ENCODE measurements around the gene RFX5.

The RFX5 gene

GRCh38 chr1:151369302-151369610, 22.2 kb upstream of the RFX5 start (continued):
- TF ChIP-seq HOXA7 (CRISPR knock-in tag; IDR thresholded peaks at IDR 0.05; ENCODE audit: borderline replicate concordance): no peak
- TF ChIP-seq, protein P1, sequence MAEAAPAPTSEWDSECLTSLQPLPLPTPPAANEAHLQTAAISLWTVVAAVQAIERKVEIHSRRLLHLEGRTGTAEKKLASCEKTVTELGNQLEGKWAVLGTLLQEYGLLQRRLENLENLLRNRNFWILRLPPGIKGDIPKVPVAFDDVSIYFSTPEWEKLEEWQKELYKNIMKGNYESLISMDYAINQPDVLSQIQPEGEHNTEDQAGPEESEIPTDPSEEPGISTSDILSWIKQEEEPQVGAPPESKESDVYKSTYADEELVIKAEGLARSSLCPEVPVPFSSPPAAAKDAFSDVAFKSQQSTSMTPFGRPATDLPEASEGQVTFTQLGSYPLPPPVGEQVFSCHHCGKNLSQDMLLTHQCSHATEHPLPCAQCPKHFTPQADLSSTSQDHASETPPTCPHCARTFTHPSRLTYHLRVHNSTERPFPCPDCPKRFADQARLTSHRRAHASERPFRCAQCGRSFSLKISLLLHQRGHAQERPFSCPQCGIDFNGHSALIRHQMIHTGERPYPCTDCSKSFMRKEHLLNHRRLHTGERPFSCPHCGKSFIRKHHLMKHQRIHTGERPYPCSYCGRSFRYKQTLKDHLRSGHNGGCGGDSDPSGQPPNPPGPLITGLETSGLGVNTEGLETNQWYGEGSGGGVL (tag by site-specific recombination; IDR thresholded peaks at IDR 0.05): no peak
- no peak for TF ChIP-seq ZNF529 (tag by site-specific recombination; IDR thresholded peaks at IDR 0.05; ENCODE audit: insufficient replicate concordance)
- TF ChIP-seq, protein P2, sequence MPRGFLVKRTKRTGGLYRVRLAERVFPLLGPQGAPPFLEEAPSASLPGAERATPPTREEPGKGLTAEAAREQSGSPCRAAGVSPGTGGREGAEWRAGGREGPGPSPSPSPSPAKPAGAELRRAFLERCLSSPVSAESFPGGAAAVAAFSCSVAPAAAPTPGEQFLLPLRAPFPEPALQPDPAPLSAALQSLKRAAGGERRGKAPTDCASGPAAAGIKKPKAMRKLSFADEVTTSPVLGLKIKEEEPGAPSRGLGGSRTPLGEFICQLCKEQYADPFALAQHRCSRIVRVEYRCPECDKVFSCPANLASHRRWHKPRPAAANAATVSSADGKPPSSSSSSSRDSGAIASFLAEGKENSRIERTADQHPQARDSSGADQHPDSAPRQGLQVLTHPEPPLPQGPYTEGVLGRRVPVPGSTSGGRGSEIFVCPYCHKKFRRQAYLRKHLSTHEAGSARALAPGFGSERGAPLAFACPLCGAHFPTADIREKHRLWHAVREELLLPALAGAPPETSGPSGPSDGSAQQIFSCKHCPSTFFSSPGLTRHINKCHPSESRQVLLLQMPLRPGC (tag by site-specific recombination; IDR thresholded peaks at IDR 0.05): no peak
- TF ChIP-seq ZBTB17 (tag by site-specific recombination; IDR thresholded peaks at IDR 0.05): no peak

GRCh38 chr1:151368393-151369301, 21.6 kb upstream of the RFX5 start:
- ChIA-PET CTCF (interaction anchor here (2.4 kb wide), 1 partner anchor 28 kb away, joined by 8 read pairs; no protein-coding TSS in a partner anchor), POLR2A (interaction anchor here (0.6 to 0.8 kb wide), 4 partner anchors 16 to 48 kb away, joined by 3 to 5 read pairs (median 4); partner anchors contain the start of gene PSMB4)
- Histone ChIP-seq H3K9me3 (ENCODE audit: control insufficient read depth, insufficient read depth, low read depth, low read length) (no peaks in the 10 kb centered on the region), H3K27ac (ENCODE audit: extremely low read depth, low read depth, low read length) (no peak overlapping the region), H3K4me3 (ENCODE audit: low read depth, low read length) (no peak overlapping the region), H3K4me1 (ENCODE audit: control insufficient read depth, insufficient read depth, low read length) (peaks cover 12% of the 10 kb centered on the region), H3K36me3 (ENCODE audit: control insufficient read depth in 2 of 2, insufficient read depth in 1 of 2, low read length in 2 of 2) (peaks cover 0 to 57% of the 10 kb centered on the region in 2 experiments; a peak in 2 of 3 replicates)
- TF ChIP-seq, protein P3, sequence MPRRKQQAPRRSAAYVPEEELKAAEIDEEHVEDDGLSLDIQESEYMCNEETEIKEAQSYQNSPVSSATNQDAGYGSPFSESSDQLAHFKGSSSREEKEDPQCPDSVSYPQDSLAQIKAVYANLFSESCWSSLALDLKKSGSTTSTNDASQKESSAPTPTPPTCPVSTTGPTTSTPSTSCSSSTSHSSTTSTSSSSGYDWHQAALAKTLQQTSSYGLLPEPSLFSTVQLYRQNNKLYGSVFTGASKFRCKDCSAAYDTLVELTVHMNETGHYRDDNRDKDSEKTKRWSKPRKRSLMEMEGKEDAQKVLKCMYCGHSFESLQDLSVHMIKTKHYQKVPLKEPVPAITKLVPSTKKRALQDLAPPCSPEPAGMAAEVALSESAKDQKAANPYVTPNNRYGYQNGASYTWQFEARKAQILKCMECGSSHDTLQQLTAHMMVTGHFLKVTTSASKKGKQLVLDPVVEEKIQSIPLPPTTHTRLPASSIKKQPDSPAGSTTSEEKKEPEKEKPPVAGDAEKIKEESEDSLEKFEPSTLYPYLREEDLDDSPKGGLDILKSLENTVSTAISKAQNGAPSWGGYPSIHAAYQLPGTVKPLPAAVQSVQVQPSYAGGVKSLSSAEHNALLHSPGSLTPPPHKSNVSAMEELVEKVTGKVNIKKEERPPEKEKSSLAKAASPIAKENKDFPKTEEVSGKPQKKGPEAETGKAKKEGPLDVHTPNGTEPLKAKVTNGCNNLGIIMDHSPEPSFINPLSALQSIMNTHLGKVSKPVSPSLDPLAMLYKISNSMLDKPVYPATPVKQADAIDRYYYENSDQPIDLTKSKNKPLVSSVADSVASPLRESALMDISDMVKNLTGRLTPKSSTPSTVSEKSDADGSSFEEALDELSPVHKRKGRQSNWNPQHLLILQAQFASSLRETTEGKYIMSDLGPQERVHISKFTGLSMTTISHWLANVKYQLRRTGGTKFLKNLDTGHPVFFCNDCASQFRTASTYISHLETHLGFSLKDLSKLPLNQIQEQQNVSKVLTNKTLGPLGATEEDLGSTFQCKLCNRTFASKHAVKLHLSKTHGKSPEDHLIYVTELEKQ (tag by site-specific recombination; IDR thresholded peaks at IDR 0.05; ENCODE audit: borderline replicate concordance): no peak
- TF ChIP-seq ZNF626 (tag by site-specific recombination; IDR thresholded peaks at IDR 0.05) (no peak), ZNF830 (tag by site-specific recombination; IDR thresholded peaks at IDR 0.05; ENCODE audit: low read depth) (no peak), HOXC10 (CRISPR knock-in tag; IDR thresholded peaks at IDR 0.05) (no peak), ZBTB7A (tag by site-specific recombination; IDR thresholded peaks at IDR 0.05; ENCODE audit: low read depth) (no peak), MZF1 (tag by site-specific recombination; IDR thresholded peaks at IDR 0.05; ENCODE audit: borderline replicate concordance) (no peak), ZNF311 (tag by site-specific recombination; IDR thresholded peaks at IDR 0.05; ENCODE audit: borderline replicate concordance) (no peak), ZNF433 (tag by site-specific recombination; IDR thresholded peaks at IDR 0.05; ENCODE audit: low read depth) (no peak)
